ENCODE measurements around the gene DNAH8.

Gene DNAH8

GRCh38 chr6:39026175-39026574 is 311.1 kb downstream of the DNAH8 start:
- FAIRE-seq, result no peak

DNA sequence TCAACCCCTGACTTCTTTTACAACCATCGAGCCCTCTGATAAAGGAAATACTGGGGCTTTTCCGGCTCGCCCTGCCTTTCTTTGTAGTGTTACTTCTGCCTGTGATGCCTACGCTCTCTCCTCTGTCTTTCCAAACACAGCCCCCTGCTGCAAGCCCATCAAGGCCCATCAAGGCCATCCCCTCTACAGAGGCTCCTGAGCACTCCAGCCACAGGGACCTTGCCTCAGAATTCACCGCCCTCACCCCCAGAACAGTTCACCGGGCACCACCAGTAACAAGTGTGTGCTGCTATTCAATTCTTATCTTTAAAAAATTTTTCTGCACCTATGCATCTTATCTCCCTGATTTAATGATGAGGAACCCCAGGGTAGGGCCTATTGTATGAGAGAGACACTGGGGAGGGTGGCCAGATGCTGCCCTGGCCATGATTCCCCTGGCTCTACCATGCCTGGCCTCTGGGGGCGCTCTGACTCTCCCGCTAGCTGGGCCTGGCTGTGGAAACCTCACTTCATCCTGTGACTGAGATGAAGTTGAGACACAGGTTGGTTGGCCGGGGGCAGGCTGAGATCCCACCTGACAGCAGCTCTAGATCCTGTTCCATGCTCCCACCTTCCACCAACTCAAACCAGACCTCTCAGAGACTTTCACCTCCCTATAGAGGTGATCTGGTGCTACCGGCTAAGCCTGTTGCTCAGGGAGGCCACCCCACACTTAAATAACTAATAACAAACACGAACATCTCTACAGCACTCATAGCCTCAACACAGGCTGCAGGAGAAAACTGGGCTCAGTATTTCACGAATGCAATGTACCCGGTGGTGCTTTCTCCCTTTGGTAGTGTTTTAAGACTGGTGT is 314.3 kb downstream of the DNAH8 start:
- no peak for FAIRE-seq

DNA sequence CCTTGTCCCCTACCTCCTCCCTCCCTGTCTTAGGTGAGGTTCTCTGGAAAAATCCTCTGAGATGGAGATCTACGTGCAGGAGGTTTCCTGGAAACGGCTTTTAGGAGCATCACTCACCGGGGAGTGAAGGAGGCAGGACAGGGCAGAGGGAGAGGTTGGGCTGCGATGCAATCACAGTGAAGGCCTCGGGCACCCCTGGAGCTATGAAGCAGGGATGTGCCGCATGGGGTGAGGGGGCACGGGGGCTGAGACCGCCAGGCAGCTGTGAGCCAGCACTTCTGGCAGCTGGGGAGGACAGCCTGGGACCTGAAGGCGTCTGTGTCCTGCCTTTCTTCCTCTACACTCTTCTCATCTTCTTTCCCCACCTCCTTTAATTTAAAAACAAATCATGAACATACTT is 320.6 kb downstream of the DNAH8 start:
- no peak for FAIRE-seq

DNA sequence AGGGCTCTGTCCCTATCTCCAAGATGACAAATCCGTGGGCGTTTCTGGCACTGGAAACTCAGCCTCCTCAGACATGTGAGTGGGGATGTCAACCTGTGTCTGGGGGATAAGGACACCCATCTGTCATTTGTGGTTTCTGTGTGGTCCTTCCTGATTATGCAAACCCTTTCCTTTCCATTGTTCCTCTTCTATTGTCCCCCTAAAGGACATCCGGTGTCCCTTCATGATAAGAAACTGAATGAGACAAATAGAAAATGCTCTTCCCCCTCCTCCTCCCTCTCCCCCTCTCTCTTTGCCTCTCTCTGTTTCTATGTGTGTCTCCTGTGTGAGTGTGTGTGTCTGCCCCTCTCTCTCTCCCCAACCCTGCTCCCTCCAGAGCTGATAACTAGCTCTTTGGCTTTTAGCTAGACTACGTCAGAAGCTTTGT is 322.0 kb downstream of the DNAH8 start:
- no peak for FAIRE-seq

- no peak for FAIRE-seq
Measured at GRCh38 chr6:39037707-39038106, 322.6 kb downstream of the DNAH8 start.

DNA sequence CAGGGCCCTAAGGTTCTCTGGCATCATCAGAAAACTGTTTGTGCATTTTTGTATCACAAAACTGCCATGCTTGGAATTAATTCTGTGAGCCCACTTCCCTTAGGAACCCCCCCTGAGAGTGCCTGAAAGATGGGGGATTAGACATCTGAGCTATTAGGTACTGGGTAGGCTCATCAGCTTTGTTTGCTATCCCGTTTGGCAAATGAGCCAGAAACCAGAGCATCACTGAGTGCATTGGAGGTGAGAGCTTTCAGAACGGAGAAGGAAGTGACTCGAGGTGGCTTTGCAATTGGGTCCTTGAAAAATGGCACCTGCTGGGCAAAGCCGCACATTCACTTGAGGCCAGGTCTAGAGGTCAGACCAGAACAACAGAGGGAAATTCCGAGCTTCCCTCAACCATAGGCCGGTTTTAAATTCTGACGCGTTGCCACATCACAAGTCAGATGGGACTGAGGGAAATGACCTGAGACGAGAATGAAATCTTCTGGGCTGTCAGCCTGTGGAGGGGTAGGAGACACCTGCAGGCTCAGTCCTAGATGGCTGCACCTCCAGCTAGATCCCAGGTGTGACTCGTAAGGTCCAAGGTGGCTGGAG is 325.1 kb downstream of the DNAH8 start:
- no peak for FAIRE-seq

DNA sequence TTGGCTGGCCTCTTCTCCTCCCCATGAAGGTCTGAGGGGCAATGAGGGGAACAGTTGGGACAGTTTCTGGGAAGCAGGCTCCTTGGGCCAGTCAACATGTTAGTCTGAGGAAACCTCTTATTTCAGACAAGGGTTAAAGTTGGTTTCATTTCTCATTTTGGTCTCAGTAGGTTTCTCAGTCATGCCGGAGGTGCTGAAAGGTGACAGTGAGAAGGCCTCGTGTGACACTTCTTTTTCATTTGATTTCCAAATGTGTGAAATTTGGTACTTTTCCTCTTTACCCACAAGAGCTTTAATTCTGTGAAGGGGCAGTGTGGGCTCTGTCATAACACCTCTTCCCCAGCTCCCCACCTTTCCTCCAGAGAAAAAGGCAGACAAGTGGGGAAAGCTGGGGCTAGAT is 326.0 kb downstream of the DNAH8 start:
- FAIRE-seq, result no peak

DNA sequence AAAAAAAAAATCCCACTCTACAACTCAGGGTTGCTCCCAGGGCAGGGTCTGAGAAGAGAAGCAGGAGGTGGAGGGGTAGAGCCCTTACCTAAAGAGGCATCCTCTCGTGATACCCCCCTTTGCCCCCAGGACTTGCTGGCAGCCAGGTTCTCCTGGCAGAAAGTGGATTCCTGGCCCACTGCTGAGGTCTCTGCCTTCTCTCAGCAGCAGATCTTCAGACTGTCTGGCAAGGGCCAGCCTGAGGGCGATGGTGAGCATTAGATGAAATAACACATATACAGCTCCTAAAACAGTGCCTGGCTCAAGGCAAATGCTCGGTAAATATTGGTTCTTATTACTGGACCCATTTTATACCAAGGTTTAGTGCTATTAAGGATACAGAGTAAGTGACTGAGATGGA is 328.7 kb downstream of the DNAH8 start:
- FAIRE-seq, result no peak

- no peak for FAIRE-seq
Measured at GRCh38 chr6:39044181-39044580, 329.1 kb downstream of the DNAH8 start.

DNA sequence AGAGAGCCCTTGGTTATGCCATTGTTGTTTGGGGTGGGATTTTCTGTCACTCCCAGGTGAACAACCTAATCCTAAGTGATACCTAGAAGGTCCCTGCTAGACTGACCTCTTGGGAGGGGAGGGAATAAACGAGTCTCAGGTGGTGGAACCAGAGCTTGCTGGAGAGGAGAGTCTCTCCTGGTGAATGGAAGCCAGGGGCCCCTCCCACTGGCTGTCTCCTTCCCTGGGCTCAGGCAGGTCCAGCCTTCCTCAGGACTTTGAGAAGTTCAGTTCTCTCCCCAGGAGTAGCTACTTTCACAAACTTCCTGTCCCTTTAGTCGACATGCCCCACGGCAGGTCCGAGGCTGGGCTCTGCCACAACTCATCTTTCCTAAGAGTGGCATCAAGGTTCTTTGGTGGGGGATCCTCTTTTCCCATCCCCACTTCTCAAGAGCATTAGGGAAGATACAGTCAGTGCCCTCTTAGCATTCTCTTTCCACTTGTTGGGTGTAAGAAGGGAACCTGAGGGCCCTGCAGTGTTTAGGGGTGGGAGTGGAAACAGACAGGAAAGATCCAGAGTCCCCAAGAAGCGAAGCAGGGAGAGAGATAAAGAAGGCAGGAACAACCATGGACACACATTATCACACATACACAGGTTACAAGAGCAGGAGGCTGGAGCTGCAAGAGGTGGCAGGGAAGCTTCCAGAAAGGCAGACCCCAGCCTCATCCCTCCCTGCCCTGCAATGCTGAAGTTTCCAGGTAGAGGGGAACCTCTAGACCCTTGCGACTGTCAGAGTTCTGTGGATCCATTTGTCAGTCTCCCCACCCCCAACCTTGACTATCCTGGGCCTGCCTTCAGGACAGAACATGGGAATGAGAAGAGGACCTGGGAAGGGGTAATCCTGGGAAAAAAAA is 332.6 kb downstream of the DNAH8 start:
- no peak for FAIRE-seq

DNA sequence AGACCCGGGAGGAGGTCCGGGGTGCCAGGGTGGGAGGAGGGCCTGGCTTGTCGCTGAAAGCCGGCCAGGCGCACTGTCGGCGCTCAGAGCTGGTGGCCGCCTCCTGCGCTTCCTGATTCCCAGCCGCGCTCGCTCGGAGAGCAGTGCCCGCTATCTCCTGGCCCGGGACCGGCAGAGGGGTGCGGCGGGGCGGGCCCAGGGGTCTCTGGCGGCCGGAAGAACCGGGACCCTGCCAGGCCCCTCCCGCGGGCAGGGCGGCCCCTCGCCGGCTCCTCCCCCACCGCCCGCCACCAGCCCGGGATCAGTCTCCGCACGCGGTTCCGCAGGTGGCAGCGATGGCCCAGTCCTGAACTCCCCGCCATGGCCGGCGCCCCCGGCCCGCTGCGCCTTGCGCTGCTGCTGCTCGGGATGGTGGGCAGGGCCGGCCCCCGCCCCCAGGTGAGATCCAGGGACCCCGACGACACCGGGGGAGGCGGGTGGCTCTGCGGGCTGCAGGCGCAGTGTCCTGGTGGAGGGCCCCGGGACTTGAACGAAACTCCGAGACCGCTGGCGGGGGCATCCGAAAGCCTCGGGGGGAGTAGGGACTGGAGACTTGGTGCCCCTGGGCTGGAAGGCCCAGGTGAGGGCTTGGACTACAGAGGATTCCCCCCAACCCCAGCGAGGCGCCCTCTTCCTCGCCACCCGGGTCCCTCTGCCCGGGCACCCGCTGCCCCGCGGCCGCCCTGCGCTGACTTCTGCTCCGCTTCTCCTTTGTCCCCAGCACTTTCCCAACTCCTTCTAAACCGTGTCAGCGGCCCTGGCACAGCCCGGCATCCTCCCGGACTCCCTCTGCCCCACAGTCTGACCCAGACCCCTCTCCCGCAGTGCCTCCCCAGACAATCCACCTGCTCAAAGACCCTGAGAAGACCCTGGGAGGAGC is 333.6 kb downstream of the DNAH8 start, which contains the start of gene GLP1R:
TSS of gene GLP1R (plus strand) at position 301 of the 919 bp plus-strand sequence. CDS start at position 361, 60 bp downstream.
- FAIRE-seq, result no peak

DNA sequence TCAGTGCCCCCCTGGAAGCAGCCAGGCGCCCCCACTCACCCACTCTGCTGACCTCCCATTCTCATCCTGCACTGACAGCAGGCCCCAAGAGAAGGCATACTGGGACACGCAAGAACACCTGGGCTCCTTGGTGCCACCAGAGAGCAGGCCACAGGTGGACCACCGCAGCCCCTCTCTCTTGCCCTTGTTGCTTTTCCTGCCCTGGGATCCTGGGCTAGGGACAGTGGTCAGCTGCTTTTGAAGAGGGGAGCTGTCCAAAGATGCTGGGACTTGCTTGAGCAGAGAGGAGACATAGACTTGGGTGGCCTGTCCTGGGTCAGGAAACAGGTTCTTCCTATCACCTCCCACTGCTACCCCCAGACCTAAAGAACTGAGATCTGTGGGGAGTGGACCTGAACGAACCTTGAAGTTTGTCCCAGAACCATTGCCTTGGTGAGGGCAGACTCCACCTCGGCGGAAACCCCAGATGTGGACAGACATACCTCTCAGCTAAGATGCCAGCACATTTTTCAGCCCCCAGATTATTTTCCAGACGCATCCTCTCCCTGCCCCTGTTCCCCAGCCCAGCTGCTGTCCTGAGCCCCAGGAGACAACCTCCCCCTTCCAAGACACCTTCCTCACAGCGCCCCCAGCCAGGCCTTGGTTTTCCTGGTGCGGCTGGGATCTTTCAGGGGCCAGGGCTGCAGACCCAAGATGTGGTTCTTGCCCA is 334.6 kb downstream of the DNAH8 start:
- no peak for FAIRE-seq

DNA sequence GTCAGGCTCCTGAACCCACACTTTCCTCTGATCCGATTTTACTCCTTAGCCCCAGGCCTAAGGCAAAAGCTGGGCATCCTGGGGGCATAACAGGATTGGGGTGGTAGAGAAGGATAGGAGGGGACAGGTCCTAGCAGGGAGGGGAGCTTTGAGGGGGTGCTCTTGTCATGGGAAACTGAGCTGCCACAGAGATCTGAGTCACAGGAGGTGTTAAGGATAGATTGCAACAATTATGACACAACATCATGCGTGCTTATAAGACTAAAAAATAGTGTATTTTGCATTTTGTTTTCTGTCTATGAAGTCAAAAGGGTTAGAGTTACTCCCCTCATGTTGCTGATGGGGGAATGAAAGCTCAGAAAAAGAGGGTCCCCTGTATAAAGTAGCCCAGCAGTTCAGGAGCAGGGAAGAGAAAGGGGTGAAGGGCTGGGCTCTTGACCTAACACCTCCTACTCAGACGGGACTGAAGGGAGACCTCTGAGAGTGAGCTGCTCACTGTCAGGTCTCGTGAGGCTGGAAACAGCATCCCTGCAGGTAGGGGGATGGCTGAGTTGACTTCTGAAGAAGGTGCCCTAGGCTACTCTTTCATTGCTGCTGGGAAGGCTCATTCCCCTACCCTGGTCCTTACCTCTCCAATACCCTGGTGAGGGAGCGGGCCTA is 335.5 kb downstream of the DNAH8 start:
- FAIRE-seq, result no peak

DNA sequence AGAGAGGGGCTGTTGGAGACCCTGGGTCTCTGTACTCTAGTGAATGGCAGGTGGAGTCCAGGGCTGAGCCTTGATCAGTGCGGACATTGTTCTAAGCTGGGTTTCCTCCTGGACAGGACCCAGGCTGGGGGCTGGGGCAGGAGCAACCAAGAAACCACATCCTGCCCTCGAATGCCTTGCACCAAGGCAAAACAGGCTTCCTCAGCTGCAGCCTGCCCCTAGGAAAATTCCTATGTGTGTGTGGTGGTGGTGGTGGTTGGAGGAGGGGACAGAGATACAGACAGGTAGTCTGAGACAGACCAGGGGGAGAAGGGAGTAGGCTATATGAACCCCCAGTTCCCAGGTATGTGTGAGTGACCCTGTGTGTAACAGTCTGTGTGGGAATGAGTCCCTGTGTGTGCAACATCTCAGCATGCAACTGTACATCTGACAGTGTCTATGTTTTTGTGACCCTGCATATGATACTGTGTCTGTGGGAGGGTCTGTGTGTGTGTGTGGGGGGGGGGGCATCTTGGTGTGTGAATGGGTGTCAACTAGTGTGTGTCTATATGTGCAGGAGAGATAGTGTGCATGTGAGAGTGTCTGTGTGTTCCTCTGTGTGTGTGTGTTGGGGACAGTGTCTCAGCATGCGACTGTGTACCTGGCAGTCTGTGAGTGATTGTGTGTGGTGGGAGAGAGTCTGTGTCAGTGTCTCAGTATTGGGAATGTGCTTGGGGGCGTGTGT is 336.4 kb downstream of the DNAH8 start:
- FAIRE-seq, result no peak

GRCh38 chr6:39053016-39053624 is 338.0 kb downstream of the DNAH8 start:
- no peak for FAIRE-seq

DNA sequence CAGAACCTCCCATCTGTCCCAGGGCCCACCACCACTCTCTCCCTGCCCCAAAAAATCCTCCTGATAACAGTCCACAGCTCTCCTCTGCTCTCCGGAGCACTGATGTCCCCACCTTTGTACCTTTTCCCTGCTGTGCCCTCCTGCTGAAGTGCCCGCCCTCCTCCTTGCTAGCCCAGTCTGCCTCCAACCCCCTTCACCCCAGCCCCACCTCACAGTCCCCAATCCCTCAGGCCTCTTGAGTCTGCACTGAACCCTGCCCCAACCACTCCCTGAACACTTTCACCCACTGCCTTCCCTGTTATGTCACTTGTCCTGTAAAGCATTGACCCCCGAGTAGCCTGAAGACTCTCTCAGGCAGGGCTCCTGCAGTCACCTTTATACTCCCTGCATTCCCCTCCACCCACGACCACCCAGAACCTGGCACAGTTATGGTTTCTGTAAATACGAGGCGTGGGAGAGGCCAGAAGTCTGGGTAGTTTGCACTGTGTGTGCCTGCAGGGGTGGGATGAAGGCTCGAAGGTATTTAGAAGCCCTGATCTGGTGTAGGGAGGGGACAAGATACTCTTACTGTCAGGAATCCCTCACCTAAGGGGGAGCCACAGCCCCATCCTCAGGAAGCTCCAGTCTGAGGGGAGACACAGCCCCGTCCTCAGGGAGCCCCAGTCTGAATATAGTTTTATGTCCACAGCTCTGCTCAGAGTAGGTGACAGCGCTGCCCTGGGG is 338.9 kb downstream of the DNAH8 start:
- FAIRE-seq, result no peak

GRCh38 chr6:39054577-39055142 is 339.5 kb downstream of the DNAH8 start:
- FAIRE-seq, result no peak

DNA sequence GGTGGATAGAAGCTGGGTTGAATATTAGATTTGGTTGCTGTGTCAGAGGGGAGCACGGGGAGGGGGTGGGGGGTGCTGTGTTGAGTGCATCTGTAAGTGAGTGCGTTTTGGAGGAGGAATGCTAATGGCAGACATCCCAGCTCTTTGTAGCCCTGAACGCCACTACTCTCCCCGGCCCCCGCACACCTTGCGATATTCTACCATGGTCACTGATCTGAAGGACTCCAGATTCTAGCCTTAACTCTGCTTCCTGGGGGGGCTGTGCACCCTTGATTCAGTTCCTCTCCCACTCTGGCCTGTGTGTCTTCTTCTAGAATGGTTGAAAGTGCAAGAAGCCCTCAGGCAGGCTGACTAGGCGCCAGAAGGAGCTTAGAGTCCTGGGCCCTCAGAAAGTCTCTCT is 340.6 kb downstream of the DNAH8 start:
- FAIRE-seq, result no peak

GRCh38 chr6:39056191-39056590 is 341.1 kb downstream of the DNAH8 start:
- FAIRE-seq, result no peak
